GM19099 (cell line): ENCODE measurements around the gene TTLL1.

ENCODE experiments used
- POLR2A ChIP-seq: IDR thresholded peaks from 3 replicates; pipeline ENCODE4 v1.6.1; 2011; ENCODE audit warnings: low read depth; ENCODE audit not compliant: insufficient read length; ENCODE audit errors: extremely low read depth

The TTLL1 gene

GRCh38 chr22:43116932-43117331 lies 27.7 kb upstream of the TTLL1 start:
- TF ChIP-seq POLR2A: no peak

DNA sequence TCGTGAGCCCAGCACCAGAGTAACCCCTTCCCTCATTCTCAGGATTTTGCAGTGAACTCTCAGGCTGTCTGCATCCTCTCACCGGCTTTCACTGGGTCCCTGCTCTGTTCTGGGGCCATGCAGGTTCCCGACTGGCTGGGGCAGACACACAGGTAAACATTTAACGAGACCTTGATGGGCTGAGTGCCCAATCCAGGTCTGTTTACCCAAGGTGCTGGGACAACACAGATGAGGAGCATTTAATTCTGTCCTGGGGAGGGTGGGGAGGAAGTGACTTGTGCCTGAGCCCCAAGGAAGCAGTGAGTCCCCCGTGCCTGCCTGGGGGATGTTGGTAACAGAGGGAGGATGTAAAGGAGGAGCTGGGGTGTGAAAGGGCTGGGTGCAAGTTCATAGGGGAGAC lies 25.8 kb upstream of the TTLL1 start:
- TF ChIP-seq POLR2A: no peak

DNA sequence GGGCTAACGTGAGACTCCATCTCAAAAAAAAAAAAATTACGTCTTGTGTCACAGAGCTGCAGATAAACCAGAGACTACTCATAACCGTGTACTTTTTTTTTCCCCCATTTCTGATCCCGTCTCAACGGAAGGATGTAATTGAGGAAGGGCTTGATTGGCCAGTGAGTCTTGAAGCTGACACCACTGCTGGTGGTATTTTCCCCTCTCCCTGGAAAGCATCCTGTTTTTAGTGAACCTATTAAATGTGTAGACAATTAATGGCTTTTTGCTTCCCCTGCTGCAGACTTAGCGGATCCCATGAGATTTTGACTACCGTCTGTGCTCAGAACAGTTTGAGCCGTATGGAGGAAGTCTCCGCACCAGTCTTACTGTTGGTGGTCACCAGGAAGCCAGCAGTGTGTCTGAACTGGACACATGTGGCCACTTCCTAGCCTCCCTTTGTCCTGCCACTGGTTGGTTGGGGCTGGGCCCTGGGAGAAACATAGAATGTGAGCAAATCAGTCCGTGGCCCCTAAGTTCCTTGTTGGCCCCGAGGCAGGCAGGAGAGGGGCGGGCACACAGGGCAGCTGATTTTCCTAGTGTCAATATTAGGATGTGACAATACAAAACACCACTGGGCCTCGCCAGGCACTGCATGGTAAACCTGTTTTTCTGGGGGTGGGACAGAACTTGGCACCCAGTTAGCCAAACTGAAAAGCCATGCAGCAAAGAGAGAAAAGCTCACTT lies 24.5 kb upstream of the TTLL1 start:
- no peak for TF ChIP-seq POLR2A

- TF ChIP-seq POLR2A: no peak
Observed at GRCh38 chr22:43110927-43111623, 21.9 kb upstream of the TTLL1 start.

- peak; percentile 28 for TF ChIP-seq POLR2A
Observed at GRCh38 chr22:43110444-43110926, 21.3 kb upstream of the TTLL1 start, which contains the start of gene BIK. Gene BIK (plus strand): TSS chr22:43110750. CDS start chr22:43124023, 13,273 bp downstream.

GRCh38 chr22:43109921-43110443 lies 20.8 kb upstream of the TTLL1 start:
- TF ChIP-seq POLR2A: no peak

GRCh38 chr22:43109511-43109910 lies 20.3 kb upstream of the TTLL1 start:
- no peak for TF ChIP-seq POLR2A

- TF ChIP-seq POLR2A: no peak
Observed at GRCh38 chr22:43106302-43106701, 17.1 kb upstream of the TTLL1 start.

DNA sequence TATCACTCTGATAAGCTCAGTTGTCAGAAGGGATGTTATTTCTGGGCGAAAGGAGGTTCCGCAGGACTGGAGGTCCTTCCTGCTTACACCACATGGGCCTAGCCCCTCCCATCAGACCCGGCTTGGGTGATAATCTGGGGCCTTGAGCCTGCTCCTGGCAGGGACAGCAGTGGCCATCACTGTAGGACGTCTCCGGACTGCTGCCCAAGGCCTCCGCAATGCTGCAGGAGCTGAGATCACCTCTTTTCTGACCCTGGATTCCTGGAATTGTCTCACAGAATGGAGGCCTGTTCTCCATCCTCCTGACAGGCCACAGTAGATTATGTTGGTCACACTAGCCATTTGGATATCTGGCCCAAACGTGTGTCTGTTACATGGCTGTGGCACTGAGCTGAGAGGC lies 12.1 kb upstream of the TTLL1 start:
- TF ChIP-seq POLR2A: no peak

DNA sequence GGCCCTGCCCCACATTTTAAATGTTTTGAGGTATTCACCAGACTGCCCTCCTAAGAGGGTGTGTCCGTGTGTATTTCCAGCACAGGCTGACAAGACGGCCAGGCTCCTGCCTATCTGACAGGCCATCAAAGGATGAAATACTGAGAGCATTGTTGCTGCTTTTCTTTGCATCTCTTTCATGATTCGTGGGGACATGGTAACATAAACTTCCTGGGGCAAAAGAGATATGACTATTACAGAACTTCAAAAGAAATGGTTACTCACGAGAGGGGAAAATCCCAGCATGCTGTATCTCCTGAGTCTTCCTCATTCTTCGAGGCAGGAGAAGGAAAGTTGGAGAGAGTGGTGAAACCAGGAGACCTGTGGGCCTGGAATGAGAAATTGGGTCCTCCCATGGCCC lies 11.0 kb upstream of the TTLL1 start:
- TF ChIP-seq POLR2A: no peak

DNA sequence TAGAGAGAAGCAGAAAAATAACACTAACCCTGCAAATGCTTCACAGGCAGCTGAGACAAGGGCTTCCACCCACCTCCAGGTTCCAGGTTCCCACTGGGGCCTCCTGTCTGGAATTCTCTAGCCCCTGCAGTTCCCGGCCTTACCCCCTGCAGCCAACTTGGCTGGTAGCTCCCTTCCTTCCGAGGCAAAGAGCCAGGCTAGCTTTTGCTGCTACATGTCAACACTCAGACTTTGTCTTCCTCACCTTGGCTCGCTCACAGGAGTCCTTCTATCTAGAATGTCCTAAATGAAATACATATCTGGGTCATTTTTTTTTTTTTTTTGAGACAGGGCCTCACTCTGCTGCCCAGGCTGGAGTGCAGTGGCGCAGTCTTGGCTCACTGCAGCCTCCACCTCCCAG lies 9.9 kb upstream of the TTLL1 start:
- TF ChIP-seq POLR2A: no peak

GRCh38 chr22:43098356-43098755 lies 9.2 kb upstream of the TTLL1 start:
- TF ChIP-seq POLR2A: no peak

DNA sequence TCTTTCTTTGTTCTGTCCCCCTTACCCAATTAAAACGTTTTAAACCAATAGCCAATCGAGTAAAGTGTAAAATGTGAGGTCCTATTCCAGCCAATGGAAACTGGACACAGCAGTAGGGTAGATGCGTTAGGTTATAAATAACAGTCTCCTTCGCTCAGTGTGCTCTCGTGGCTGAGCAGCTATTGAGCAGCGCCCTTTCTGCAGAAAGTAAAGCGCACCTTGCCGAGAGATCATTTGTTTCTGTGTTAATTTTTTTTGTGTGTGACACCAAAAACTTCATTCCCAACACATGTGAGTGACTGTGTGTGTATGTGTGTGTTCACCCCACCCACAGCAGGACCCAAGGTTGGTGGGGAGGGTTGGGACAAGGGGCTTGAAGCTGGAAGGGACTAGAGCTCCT lies 7.2 kb upstream of the TTLL1 start:
- no peak for TF ChIP-seq POLR2A

- no peak for TF ChIP-seq POLR2A
Observed at GRCh38 chr22:43094551-43094950, 5.4 kb upstream of the TTLL1 start.

DNA sequence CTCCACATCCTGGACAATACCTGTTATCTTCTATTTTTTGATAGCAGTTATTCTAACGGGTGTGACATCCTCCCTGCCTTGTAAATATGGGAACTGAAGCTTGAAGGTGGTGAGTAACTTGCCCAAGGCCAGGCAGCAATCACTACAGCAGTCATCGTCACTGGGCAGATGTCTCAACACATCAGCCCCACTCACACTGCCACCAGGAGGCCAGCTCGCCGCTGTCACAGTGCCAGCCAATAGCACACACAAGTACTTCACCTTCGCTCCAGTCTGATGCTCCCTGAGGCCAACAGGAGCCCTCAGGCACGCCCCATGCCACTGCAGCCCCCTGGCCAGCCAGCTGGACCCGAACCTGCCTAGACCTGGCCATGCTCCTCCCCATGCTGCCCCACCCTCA lies 4.9 kb upstream of the TTLL1 start:
- no peak for TF ChIP-seq POLR2A

- TF ChIP-seq POLR2A: no peak
Observed at GRCh38 chr22:43092085-43092484, 2.9 kb upstream of the TTLL1 start.

DNA sequence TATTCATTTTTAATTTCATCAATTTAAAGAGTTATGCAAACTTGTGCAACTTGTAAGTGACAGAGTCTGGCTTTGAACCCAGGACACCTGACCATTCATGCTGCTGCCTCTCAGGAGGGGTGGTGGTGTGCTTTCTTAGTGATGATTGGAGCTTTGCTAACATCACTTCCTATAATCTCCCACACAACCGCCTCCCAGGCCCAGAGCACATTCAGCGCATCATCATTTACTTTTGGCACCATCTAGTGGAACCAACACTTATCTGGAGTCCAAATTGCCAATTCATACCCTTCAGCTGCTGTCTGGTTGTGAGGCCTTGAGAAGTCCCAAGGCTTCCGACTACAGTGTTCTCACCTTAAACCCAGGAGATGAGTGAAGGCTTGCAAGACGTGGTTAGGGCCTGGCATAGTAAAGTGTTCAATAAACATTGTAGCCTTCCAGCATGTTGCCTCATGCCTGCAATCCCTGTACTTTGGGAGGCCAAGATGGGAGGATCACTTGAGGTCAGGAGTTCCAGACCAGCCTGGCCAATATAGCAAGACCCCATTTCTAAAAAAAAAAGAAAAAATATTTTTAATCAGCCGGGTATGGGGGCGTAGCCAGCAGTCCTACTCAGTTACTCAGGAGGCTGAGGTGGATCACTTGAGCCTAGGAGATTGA lies 1.1 kb upstream of the TTLL1 start:
- no peak for TF ChIP-seq POLR2A

DNA sequence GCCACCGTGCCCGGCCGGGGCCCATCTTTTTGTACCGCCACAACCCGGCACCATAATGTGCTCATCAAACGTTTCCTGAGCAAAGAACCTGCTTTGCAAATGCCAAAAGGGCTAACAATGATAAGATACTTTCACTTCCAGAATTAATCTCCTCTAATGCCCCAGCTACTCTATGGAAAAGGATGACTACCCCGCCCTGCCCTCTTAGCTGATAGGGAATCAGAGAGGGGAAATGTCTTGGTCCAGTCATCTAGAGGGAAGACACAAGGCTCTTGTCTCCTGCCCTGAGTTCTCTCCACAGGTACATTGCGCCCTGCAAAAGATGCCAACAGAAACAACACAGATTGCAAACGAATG lies 586 bp downstream of the TTLL1 start:
- no peak for TF ChIP-seq POLR2A
